Measurements from ENCODE around the gene KCTD13.
"Not testable (repeated sequence)": the region's sequence is repeated elsewhere in the genome, so short reads cannot be mapped to it uniquely, and the experiment has no call there.

The KCTD13 gene

GRCh38 chr16:29943846-29944799 lies 18.1 kb upstream of the KCTD13 start:
- H2AK5ac ChIP-seq (ENCODE audit: low read length, severe bottlenecking) = peak overlapping the region; percentile 96
- no peak overlapping the region for H3K14ac ChIP-seq (ENCODE audit: low read length in 2 of 2)
- peak overlapping the region; percentile 65 for H3K4me2 ChIP-seq (ENCODE audit: low read length, poor library complexity, severe bottlenecking)
- no peaks in the 10 kb centered on the region for H3K79me1 ChIP-seq (replicated peaks; ENCODE audit: low read length, poor library complexity, severe bottlenecking)
- no peaks in the 10 kb centered on the region for H3K36me3 ChIP-seq (ENCODE audit: control insufficient read depth in 1 of 2, insufficient read depth in 2 of 2, low read depth in 1 of 2, low read length in 2 of 2)
- peak overlapping the region; percentile 84 for H2BK5ac ChIP-seq (ENCODE audit: low read depth, low read length, poor library complexity, severe bottlenecking)
- no peak overlapping the region for H4K91ac ChIP-seq (ENCODE audit: low read length)
- peak overlapping the region; percentile 64 for H2BK120ac ChIP-seq (ENCODE audit: low read depth, low read length)
- peak overlapping the region in 1 of 2 experiments; percentile 51 for H3K4me3 ChIP-seq (ENCODE audit: insufficient read depth in 1 of 2, low read depth in 1 of 2, low read length in 2 of 2)
- no peak overlapping the region for H3K23ac ChIP-seq (ENCODE audit: low read length in 2 of 2)
- H2AFZ ChIP-seq (ENCODE audit: low read depth, low read length) = no peak overlapping the region
- peak overlapping the region; percentile 100 for H3K27ac ChIP-seq (ENCODE audit: low read length, poor library complexity, severe bottlenecking)
- H3K9me3 ChIP-seq (ENCODE audit: control insufficient read depth, low read length) = peaks cover 6% of the 10 kb centered on the region
- WGBS = 16% methylated on average over 8 of the region's 11 CpGs
- H2BK15ac ChIP-seq (ENCODE audit: low read depth, poor library complexity, severe bottlenecking) = no peak overlapping the region
- peaks cover 3% of the 10 kb centered on the region for H3K4me1 ChIP-seq (ENCODE audit: control insufficient read depth, insufficient read depth, low read depth, low read length)
- peak overlapping the region; percentile 86 to 95 for H2BK12ac ChIP-seq (ENCODE audit: low read length in 2 of 2)
- H3K9ac ChIP-seq (ENCODE audit: low read length) = peak overlapping the region; percentile 86
- DNase-seq = peak; percentile 99
- peak overlapping the region; percentile 64 for H4K8ac ChIP-seq (ENCODE audit: low read length)
- H3K18ac ChIP-seq (ENCODE audit: low read depth in 1 of 2, low read length in 2 of 2) = peak overlapping the region; percentile 33 to 70
- peak overlapping the region in 1 of 2 experiments; percentile 97 for H3K4ac ChIP-seq (ENCODE audit: low read depth in 1 of 2, low read length in 2 of 2)
- no peaks in the 10 kb centered on the region for H3K27me3 ChIP-seq (ENCODE audit: control insufficient read depth in 1 of 2, insufficient read depth in 1 of 2, low read length in 2 of 2)

- H4K91ac ChIP-seq (ENCODE audit: low read length) = no peak overlapping the region
- no peak overlapping the region for H3K27ac ChIP-seq (ENCODE audit: low read length, poor library complexity, severe bottlenecking)
- H3K4ac ChIP-seq (ENCODE audit: low read depth in 1 of 2, low read length in 2 of 2) = no peak overlapping the region
- DNase-seq = no peak
- H3K9ac ChIP-seq (ENCODE audit: low read length) = no peak overlapping the region
- WGBS = over 99% methylated on average over 4 of the region's 4 CpGs
- peaks cover 3% of the 10 kb centered on the region for H3K4me1 ChIP-seq (ENCODE audit: control insufficient read depth, insufficient read depth, low read depth, low read length)
- no peak overlapping the region for H3K18ac ChIP-seq (ENCODE audit: low read depth in 1 of 2, low read length in 2 of 2)
- no peak overlapping the region for H4K8ac ChIP-seq (ENCODE audit: low read length)
- H2BK120ac ChIP-seq (ENCODE audit: low read depth, low read length) = no peak overlapping the region
- H2BK5ac ChIP-seq (ENCODE audit: low read depth, low read length, poor library complexity, severe bottlenecking) = no peak overlapping the region
- H3K36me3 ChIP-seq (ENCODE audit: control insufficient read depth in 1 of 2, insufficient read depth in 2 of 2, low read depth in 1 of 2, low read length in 2 of 2) = no peaks in the 10 kb centered on the region
- H2BK12ac ChIP-seq (ENCODE audit: low read length in 2 of 2) = no peak overlapping the region
- no peaks in the 10 kb centered on the region for H3K79me1 ChIP-seq (replicated peaks; ENCODE audit: low read length, poor library complexity, severe bottlenecking)
- no peak overlapping the region for H3K23ac ChIP-seq (ENCODE audit: low read length in 2 of 2)
- no peaks in the 10 kb centered on the region for H3K27me3 ChIP-seq (ENCODE audit: control insufficient read depth in 1 of 2, insufficient read depth in 1 of 2, low read length in 2 of 2)
- H2BK15ac ChIP-seq (ENCODE audit: low read depth, poor library complexity, severe bottlenecking) = no peak overlapping the region
- H2AFZ ChIP-seq (ENCODE audit: low read depth, low read length) = no peak overlapping the region
- H3K14ac ChIP-seq (ENCODE audit: low read length in 2 of 2) = no peak overlapping the region
- no peak overlapping the region for H3K4me2 ChIP-seq (ENCODE audit: low read length, poor library complexity, severe bottlenecking)
- peaks cover 6% of the 10 kb centered on the region for H3K9me3 ChIP-seq (ENCODE audit: control insufficient read depth, low read length)
- no peak overlapping the region for H3K4me3 ChIP-seq (ENCODE audit: insufficient read depth in 1 of 2, low read depth in 1 of 2, low read length in 2 of 2)
- H2AK5ac ChIP-seq (ENCODE audit: low read length, severe bottlenecking) = no peak overlapping the region
Measured at GRCh38 chr16:29940656-29941055, 14.6 kb upstream of the KCTD13 start.

GRCh38 chr16:29931750-29932149 lies 5.7 kb upstream of the KCTD13 start:
- H3K27ac ChIP-seq (ENCODE audit: low read length, poor library complexity, severe bottlenecking); H3K4me3 ChIP-seq (ENCODE audit: insufficient read depth in 1 of 2, low read depth in 1 of 2, low read length in 2 of 2); H3K4ac ChIP-seq (ENCODE audit: low read depth in 1 of 2, low read length in 2 of 2); H2AK5ac ChIP-seq (ENCODE audit: low read length, severe bottlenecking); H3K79me1 ChIP-seq (replicated peaks; ENCODE audit: low read length, poor library complexity, severe bottlenecking); H2BK120ac ChIP-seq (ENCODE audit: low read depth, low read length); H3K4me2 ChIP-seq (ENCODE audit: low read length, poor library complexity, severe bottlenecking); H3K9me3 ChIP-seq (ENCODE audit: control insufficient read depth, low read length); H3K23ac ChIP-seq (ENCODE audit: low read length in 2 of 2); H3K18ac ChIP-seq (ENCODE audit: low read depth in 1 of 2, low read length in 2 of 2); H3K36me3 ChIP-seq (ENCODE audit: control insufficient read depth in 1 of 2, insufficient read depth in 2 of 2, low read depth in 1 of 2, low read length in 2 of 2); H3K14ac ChIP-seq (ENCODE audit: low read length in 2 of 2); DNase-seq; H3K9ac ChIP-seq (ENCODE audit: low read length); H3K4me1 ChIP-seq (ENCODE audit: control insufficient read depth, insufficient read depth, low read depth, low read length); H4K8ac ChIP-seq (ENCODE audit: low read length); H2AFZ ChIP-seq (ENCODE audit: low read depth, low read length); H2BK15ac ChIP-seq (ENCODE audit: low read depth, poor library complexity, severe bottlenecking); H2BK12ac ChIP-seq (ENCODE audit: low read length in 2 of 2); H2BK5ac ChIP-seq (ENCODE audit: low read depth, low read length, poor library complexity, severe bottlenecking); H4K91ac ChIP-seq (ENCODE audit: low read length); H3K27me3 ChIP-seq (ENCODE audit: control insufficient read depth in 1 of 2, insufficient read depth in 1 of 2, low read length in 2 of 2): not testable (repeated sequence)
- no CpG with 5 or more reads among the region's 2 CpGs for WGBS

- Histone ChIP-seq H2BK15ac (ENCODE audit: low read depth, poor library complexity, severe bottlenecking) (no peak overlapping the region), H3K23ac (ENCODE audit: low read length in 2 of 2) (no peak overlapping the region), H3K4me3 (ENCODE audit: insufficient read depth in 1 of 2, low read depth in 1 of 2, low read length in 2 of 2) (peak overlapping the region in 1 of 2 experiments; percentile 82), H2BK12ac (ENCODE audit: low read length in 2 of 2) (no peak overlapping the region), H2BK5ac (ENCODE audit: low read depth, low read length, poor library complexity, severe bottlenecking) (no peak overlapping the region), H3K36me3 (ENCODE audit: control insufficient read depth in 1 of 2, insufficient read depth in 2 of 2, low read depth in 1 of 2, low read length in 2 of 2) (peaks cover 7 to 9% of the 10 kb centered on the region in 2 experiments), H3K9ac (ENCODE audit: low read length) (peak overlapping the region; percentile 93), H3K27me3 (ENCODE audit: control insufficient read depth in 1 of 2, insufficient read depth in 1 of 2, low read length in 2 of 2) (no peaks in the 10 kb centered on the region), H4K91ac (ENCODE audit: low read length) (no peak overlapping the region), H3K79me1 (replicated peaks; ENCODE audit: low read length, poor library complexity, severe bottlenecking) (peaks cover 15% of the 10 kb centered on the region), H2BK120ac (ENCODE audit: low read depth, low read length) (no peak overlapping the region), H2AK5ac (ENCODE audit: low read length, severe bottlenecking) (peak overlapping the region; percentile 61), H3K9me3 (ENCODE audit: control insufficient read depth, low read length) (no peaks in the 10 kb centered on the region), H3K27ac (ENCODE audit: low read length, poor library complexity, severe bottlenecking) (no peak overlapping the region), H3K18ac (ENCODE audit: low read depth in 1 of 2, low read length in 2 of 2) (no peak overlapping the region), H3K4ac (ENCODE audit: low read depth in 1 of 2, low read length in 2 of 2) (peak overlapping the region in 1 of 2 experiments; percentile 32), H4K8ac (ENCODE audit: low read length) (no peak overlapping the region), H2AFZ (ENCODE audit: low read depth, low read length) (no peak overlapping the region), H3K4me1 (ENCODE audit: control insufficient read depth, insufficient read depth, low read depth, low read length) (peaks cover 16% of the 10 kb centered on the region), H3K14ac (ENCODE audit: low read length in 2 of 2) (no peak overlapping the region), H3K4me2 (ENCODE audit: low read length, poor library complexity, severe bottlenecking) (peak overlapping the region; percentile 70)
- no peak for DNase-seq
- WGBS = 94% methylated on average over 11 of the region's 12 CpGs
Measured at GRCh38 chr16:29927070-29927905, 1.3 kb upstream of the KCTD13 start.
